Heart right ventricle (tissue), 16 donors: ENCODE data around the gene SAPCD1. TPM values are rescaled to one million over a fixed set of nuclear protein-coding genes. Genes with fewer than 3 reads are reported as not detected.
"Not testable (repeated sequence)": the region's sequence is repeated elsewhere in the genome, so short reads cannot be mapped to it uniquely, and the experiment has no call there.

Experiments
- ATAC-seq, 8 donors: fragments of 200-7000 bp; cut with Tn5 transposase; one replicate each; pipeline ENCODE4 v1.9.1; 2020; ENCODE audit warnings: mild to moderate bottlenecking in 8 of 8, moderate library complexity in 8 of 8, moderate number of reproducible peaks in 1 of 8
- DNase-seq, 2 donors: peaks; one replicate each; pipeline ENCODE4 v3.0.0-alpha.2; 2020
- H3K27ac ChIP-seq, 10 donors: fragments of 200-600 bp; sonication (generic) in 2 of 10; one replicate each; pipeline versions ENCODE4 v1.5.0 to v1.8.0; 2020 to 2022; ENCODE audit warnings: mild to moderate bottlenecking in 3 of 10
- H3K27me3 ChIP-seq, 7 donors: fragments of 200-600 bp; one replicate each; pipeline ENCODE4 v1.8.0; 2021 to 2022; ENCODE audit warnings: mild to moderate bottlenecking in 2 of 7
- H3K36me3 ChIP-seq, 9 donors: fragments of 200-600 bp; sonication (generic) in 1 of 9; one replicate each; pipeline versions ENCODE4 v1.5.0 to v1.8.0; 2020 to 2022; ENCODE audit warnings: mild to moderate bottlenecking in 2 of 9
- H3K4me1 ChIP-seq, 9 donors: fragments of 200-600 bp; sonication (generic) in 1 of 9; one replicate each; pipeline versions ENCODE4 v1.5.0 to v1.8.0; 2020 to 2022; ENCODE audit warnings: mild to moderate bottlenecking in 4 of 9
- H3K4me3 ChIP-seq, 10 donors: fragments of 200-600 bp; sonication (generic) in 2 of 10; one replicate each; pipeline versions ENCODE4 v1.5.0 to v1.8.0; 2020 to 2022; ENCODE audit warnings: mild to moderate bottlenecking in 7 of 10, moderate library complexity in 2 of 10
- H3K9me3 ChIP-seq, 11 donors: fragments of 200-600 bp in 10 of 11; sonication (generic) in 2 of 11; one replicate each; pipeline versions ENCODE4 v1.5.0 to v1.8.0; 2013 to 2022; ENCODE audit warnings: mild to moderate bottlenecking in 2 of 11, control low read depth in 1 of 11, moderate library complexity in 1 of 11
- WGBS, 2 donors: extraction: QIAGEN DNeasy Blood & Tissue Kit; methylation state at CpG; one replicate each; pipeline ENCODE4 v1.1.7; 2013; ENCODE audit warnings: inconsistent platforms in 1 of 2; 5-methylcytosine and 5-hydroxymethylcytosine counted together
- intact Hi-C, 10 donors: fragments of 100-400 bp; cut with DNase I; formaldehyde crosslinking; loops; one replicate each; pipeline versions ENCODE4 v1.11.1 to v1.14.2; 2022
- polyA plus RNA-seq, 2 donors: library from polyadenylated mRNA; stranded (reverse); fragments of 200-250 nt; gene quantifications; one replicate each; pipeline ENCODE4 v1.2.3, GENCODE V29; 2013
- total RNA-seq, 10 donors: library from RNA; stranded (reverse); fragmentation: NEBNext Ultra II Directional in 3 of 10; extraction: Animal tissue kit (Norgen Biotek cat#: 25700) in 3 of 10; gene quantifications; one replicate each; pipeline versions ENCODE4 v1.2.1 to v1.2.4, GENCODE V29; 2021 to 2023
- TF ChIP-seq, protein P1 (sequence below), 9 donors: fragments of 200-600 bp; sonication (generic) in 2 of 9; IDR thresholded peaks; one replicate each; pipeline versions ENCODE4 v1.5.0 to v1.8.0; 2021 to 2022; ENCODE audit warnings: antibody characterized with exemption in 9 of 9, mild to moderate bottlenecking in 5 of 9, moderate library complexity in 1 of 9
- donor health status: Arrhythmogenic right ventricular cardiomyopathy.
- donor health status: ischemic (EF 13 %, LVEDD 7.1; RV severe dilation, severe dysfunction).
- donor health status: healthy with polysubstance abuse.
- donor health status: DM: no; HTN: yes; CAD: no.
- donor health status: DM: no; HTN: no; CAD: no.
- donor health status: ischemic (EF 25% LVEDD 6.9; RV normal size, moderate dysfunction).
- donor health status: ischemic (EF 25% LVEDD 5.7; RV mildly dilated, moderate dysfunction).
- donor health status: healthy.
- donor health status: DM: yes; HTN: yes; CAD: no.
- donor health status: Ischemic cardiomyopathy.
- donor health status: ischemic (EF 35%, LVEDD 5.7; RV mildly dilated, moderate dysfunction).
- donor health status: nonischemic (EF 11% LVEDD 7.7; RV severe dilation, severe dysfunction).
- donor health status: DM: yes; HTN: yes; CAD: no.
- donor health status: PGD.
- donor health status: ischemic (EF 29% LVEDD 5.4; RV normal size, mild dysfunction).
- donor health status: nonischemic (EF 23%, LVEDD 6.1; RV moderate dilation, normal function).

The SAPCD1 gene
- total and polyA plus RNA-seq, 12 donors: 0.36 to 1.9 (median 0.72) TPM; not detected in 3

DNA sequence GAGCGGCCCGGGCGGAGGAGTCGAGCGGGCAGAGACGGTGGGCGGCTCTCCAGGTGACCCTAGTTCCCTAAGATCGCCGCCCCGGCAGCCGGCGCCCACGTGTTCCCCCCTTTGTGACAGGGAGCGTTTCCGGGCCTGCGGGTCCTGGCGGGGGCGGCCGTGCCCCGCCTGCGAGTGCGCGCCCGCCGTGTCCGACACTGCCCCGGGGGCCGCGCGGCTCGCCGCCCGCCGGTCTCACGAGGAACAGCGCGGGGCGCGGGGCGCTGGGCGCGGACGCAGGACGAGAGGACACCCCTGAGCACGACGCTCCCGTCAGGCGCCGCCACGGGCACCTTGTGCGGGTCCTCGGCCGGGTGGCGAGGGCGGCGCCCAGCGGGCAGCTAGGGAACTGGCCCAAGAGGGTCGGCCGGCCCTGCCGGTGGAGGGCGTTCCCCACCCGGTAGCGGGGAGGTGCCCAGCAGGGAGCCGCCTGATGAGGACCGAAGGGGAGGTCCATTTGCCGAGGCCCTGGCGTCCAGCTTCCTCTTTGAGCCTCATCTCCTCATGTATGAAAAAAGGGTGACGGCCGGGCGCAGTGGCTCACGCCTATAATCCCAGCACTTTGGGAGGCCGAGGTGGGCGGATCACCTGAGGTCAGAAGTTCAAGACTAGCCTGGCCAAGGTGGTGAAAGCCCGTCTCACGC lies 33.3 kb downstream of the SAPCD1 start, which contains the start of gene VARS1:
TSS of gene VARS1 (minus strand) at position 137 of the 683 bp plus-strand sequence. CDS start 535 bp downstream, outside the sequence.
- 0 to 1% methylated on average over 54 to 75 of the region's 75 CpGs for WGBS, 2 donors
- Histone ChIP-seq H3K27me3 (no peaks in the 10 kb centered on the region), H3K9me3 (no peaks in the 10 kb centered on the region), H3K27ac (peak within 1 kb of the TSS; percentile 84 to 99 (median 96)), H3K36me3 (peaks cover 0 to 54% (median 0%) of the 10 kb centered on the region in 9 donors), H3K4me1 (peaks cover 5 to 39% (median 14%) of the 10 kb centered on the region in 9 donors), H3K4me3 (peak within 1 kb of the TSS; percentile 57 to 99 (median 86))
- DNase-seq: peak; percentile 90 to 95
- intact Hi-C loops: loop anchor here in 4 of 10 donors (2.0 to 10.0 kb wide), 5 partner anchors 31 to 68 kb away; partner anchors contain the start of genes CLIC1 (in 1 of the 4), DDAH2 (in 1 of the 4) and HSPA1B (in 1 of the 4)
- TF ChIP-seq, protein P1, sequence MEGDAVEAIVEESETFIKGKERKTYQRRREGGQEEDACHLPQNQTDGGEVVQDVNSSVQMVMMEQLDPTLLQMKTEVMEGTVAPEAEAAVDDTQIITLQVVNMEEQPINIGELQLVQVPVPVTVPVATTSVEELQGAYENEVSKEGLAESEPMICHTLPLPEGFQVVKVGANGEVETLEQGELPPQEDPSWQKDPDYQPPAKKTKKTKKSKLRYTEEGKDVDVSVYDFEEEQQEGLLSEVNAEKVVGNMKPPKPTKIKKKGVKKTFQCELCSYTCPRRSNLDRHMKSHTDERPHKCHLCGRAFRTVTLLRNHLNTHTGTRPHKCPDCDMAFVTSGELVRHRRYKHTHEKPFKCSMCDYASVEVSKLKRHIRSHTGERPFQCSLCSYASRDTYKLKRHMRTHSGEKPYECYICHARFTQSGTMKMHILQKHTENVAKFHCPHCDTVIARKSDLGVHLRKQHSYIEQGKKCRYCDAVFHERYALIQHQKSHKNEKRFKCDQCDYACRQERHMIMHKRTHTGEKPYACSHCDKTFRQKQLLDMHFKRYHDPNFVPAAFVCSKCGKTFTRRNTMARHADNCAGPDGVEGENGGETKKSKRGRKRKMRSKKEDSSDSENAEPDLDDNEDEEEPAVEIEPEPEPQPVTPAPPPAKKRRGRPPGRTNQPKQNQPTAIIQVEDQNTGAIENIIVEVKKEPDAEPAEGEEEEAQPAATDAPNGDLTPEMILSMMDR (IDR thresholded peaks at IDR 0.05): peak; percentile 65 to 94 (median 88)
- peak; percentile 92 to 96 (median 94) for ATAC-seq

DNA sequence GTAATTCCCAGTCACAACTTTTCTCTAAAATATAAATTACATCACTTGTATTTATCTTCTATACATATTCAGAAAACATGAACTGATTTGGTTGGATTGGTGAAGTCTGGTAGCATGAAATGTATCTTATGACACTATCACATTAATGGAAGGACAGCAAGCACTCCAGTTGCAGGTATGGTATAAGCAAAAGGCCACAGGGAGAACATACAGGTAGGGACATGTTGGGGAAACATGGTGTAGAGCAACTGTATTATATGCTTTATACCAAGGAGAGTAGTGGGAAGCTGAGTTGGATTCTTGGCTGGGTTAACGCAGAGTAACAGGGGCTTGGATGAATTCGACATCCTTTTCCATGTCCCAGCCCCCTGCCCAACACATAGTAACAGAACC lies 34.5 kb downstream of the SAPCD1 start:
- peaks cover 0 to 51% (median 2%) of the 10 kb centered on the region in 9 donors for H3K36me3 ChIP-seq
- H3K27me3 ChIP-seq: no peaks in the 10 kb centered on the region
- peak overlapping the region in 4 of 10 donors; percentile 18 to 99 (median 97) for H3K27ac ChIP-seq
- no peak for DNase-seq
- no peak for ATAC-seq
- no peaks in the 10 kb centered on the region for H3K9me3 ChIP-seq
- intact Hi-C loops: loop anchor here in 3 of 10 donors (5.0 to 10.0 kb wide), 3 partner anchors 35 to 70 kb away; partner anchors contain the start of genes CLIC1 (in 1 of the 3) and DDAH2 (in 1 of the 3)
- 82 to 84% methylated on average over 2 of the region's 2 CpGs for WGBS, 2 donors
- H3K4me3 ChIP-seq: no peak overlapping the region
- TF ChIP-seq, protein P1 (IDR thresholded peaks at IDR 0.05): no peak
- H3K4me1 ChIP-seq: peaks cover 5 to 33% (median 14%) of the 10 kb centered on the region in 9 donors

DNA sequence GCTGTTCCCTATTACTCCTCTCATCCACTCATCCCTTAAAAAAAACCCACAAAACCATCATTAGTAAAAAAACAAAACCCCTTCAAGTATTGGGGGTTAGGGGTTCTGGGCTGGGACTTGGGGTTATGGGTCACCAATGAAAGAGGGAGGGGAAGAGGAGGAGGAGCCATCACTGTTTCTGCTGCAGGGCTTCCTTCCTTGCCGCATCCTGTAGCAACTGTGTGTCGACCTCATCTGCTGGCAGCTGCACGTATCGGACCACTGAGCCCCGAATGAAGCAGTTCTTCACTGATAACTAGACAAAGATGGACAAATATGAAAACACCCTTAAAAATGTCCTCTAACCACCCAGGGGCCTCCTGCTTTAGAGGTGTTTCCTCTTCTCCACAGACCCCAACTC lies 35.1 kb downstream of the SAPCD1 start:
- H3K4me3 ChIP-seq: no peak overlapping the region
- DNase-seq: no peak

DNA sequence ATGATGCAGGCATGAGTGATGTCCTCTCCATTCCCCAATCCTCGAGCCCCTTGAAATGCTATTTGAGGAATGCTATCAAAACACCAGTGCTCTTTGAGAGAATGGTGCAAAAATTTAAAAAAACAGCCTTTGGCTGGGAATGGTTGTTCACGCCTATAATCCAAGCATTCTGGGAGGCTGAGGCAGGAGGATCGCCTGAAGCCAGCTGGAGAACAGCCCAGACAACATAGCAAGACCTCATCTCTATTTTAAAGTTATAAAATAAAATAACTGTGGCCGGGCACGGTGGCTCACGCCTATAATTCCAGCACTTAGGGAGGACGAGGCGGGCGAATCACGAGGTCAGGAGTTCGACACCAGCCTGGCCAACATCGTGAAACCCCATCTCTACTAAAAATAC lies 37.3 kb downstream of the SAPCD1 start:
- Histone ChIP-seq H3K36me3 (peaks cover 0 to 64% (median 10%) of the 10 kb centered on the region in 9 donors), H3K9me3 (no peaks in the 10 kb centered on the region), H3K27ac (no peak overlapping the region), H3K4me3 (no peak overlapping the region), H3K27me3 (no peaks in the 10 kb centered on the region), H3K4me1 (peaks cover 2 to 21% (median 7%) of the 10 kb centered on the region in 9 donors)
- intact Hi-C loops: loop anchor here in 3 of 10 donors (5.0 to 10.0 kb wide), 3 partner anchors 33 to 72 kb away; partner anchors contain the start of genes CLIC1 (in 1 of the 3) and DDAH2 (in 1 of the 3)
- ATAC-seq (no peak), DNase-seq (no peak)
- TF ChIP-seq, protein P1 (IDR thresholded peaks at IDR 0.05): no peak
- WGBS, 2 donors: 83 to 87% methylated on average over 12 of the region's 12 CpGs

More for the DNA sequence above, 35.1 kb downstream of the SAPCD1 start:
- TF ChIP-seq, protein P1 (IDR thresholded peaks at IDR 0.05): no peak
- H3K36me3 ChIP-seq: peaks cover 0 to 51% (median 8%) of the 10 kb centered on the region in 9 donors
- peak overlapping the region in 3 of 10 donors; percentile 18 to 97 (median 97) for H3K27ac ChIP-seq
- no peak for ATAC-seq
- no peaks in the 10 kb centered on the region for H3K27me3 ChIP-seq
- H3K9me3 ChIP-seq: no peaks in the 10 kb centered on the region
- intact Hi-C loops: loop anchor here in 3 of 10 donors (5.0 to 10.0 kb wide), 3 partner anchors 35 to 70 kb away; partner anchors contain the start of genes CLIC1 (in 1 of the 3) and DDAH2 (in 1 of the 3)
- WGBS, 2 donors: 48 to 50% methylated on average over 5 of the region's 5 CpGs
- H3K4me1 ChIP-seq: peaks cover 5 to 33% (median 14%) of the 10 kb centered on the region in 9 donors

DNA sequence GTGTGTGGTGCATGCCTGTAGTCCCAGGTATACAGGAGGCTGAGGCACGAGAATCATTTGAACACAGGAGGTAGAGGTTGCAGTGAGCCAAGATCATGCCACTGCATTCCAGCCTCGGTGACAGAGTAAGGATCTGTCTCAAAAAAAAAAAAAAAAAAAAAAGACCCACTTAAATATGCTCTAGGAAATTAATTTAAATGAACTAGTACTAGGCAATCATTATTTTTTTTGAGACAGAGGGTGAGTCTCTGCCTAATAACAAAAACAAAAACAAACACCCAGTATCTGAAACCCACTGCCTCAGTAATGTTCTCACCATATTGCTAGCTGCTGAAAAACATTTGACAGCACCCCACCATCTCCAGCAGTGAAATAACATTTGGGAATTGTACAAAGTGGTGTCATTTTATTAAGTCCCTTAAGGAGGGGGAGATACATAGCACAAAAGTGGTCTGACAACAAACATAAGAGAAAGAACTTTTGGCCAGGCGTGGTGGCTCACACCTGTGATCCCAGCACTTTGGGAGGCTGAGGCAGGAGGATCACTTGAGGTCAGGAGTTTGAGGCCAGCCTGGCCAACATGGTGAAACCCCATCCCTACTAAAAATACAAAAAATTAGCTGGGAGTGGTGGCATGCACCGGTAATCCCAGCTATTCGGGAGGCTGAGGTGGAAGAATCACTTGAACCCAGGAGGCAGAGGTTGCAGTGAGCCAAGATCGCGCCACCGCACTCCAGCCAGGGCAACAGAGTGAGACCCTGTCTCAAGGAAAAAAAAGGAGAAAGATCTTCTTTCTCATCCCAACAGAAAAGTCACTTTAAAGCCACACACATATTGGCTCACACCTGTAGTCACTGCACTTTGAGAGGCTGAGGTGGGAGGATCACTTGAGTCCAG lies 38.8 kb downstream of the SAPCD1 start:
- Histone ChIP-seq H3K4me1 (peaks cover 0 to 28% (median 13%) of the 10 kb centered on the region in 9 donors), H3K36me3 (peaks cover 0 to 64% (median 10%) of the 10 kb centered on the region in 9 donors)
- H3K9me3 ChIP-seq, ATAC-seq, H3K4me3 ChIP-seq, H3K27me3 ChIP-seq, DNase-seq, H3K27ac ChIP-seq, intact Hi-C loops: not testable (repeated sequence)
- WGBS, 2 donors: 96 to 97% methylated on average over 8 of the region's 8 CpGs
